ENCODE measurements around the gene DGKH.

DNA sequence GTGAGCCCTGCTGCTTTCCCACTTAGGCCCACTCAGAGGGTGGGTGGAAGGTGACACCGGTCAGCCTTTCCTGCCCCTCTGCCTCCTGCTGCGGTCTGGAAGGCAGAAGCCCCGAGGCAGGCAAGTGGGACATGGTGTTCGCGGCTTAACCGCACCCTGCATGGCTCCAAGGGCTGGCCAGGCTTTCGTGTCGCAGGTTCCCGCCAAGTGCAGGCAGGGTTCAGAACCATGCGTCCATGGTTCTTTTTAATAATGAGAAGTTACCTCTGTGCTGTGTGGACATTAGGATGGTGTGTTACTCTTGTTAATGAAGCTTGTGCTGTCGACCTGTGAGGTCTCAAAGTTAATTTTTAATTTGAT lies 986 bp downstream of the DGKH start:
- TF ChIP-seq, protein P1, sequence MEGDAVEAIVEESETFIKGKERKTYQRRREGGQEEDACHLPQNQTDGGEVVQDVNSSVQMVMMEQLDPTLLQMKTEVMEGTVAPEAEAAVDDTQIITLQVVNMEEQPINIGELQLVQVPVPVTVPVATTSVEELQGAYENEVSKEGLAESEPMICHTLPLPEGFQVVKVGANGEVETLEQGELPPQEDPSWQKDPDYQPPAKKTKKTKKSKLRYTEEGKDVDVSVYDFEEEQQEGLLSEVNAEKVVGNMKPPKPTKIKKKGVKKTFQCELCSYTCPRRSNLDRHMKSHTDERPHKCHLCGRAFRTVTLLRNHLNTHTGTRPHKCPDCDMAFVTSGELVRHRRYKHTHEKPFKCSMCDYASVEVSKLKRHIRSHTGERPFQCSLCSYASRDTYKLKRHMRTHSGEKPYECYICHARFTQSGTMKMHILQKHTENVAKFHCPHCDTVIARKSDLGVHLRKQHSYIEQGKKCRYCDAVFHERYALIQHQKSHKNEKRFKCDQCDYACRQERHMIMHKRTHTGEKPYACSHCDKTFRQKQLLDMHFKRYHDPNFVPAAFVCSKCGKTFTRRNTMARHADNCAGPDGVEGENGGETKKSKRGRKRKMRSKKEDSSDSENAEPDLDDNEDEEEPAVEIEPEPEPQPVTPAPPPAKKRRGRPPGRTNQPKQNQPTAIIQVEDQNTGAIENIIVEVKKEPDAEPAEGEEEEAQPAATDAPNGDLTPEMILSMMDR (IDR thresholded peaks at IDR 0.05; ENCODE audit: low read length) = no peak
- no peak for TF ChIP-seq EZH2 (optimal IDR thresholded peaks at IDR 0.05; ENCODE audit: low read depth, low read length)
- TF ChIP-seq EZH2phosphoT487 (IDR thresholded peaks at IDR 0.05; ENCODE audit: low read length) = no peak
